H9 (cell line): ENCODE measurements around the gene MYO1D. TPM values are rescaled to one million over a fixed set of nuclear protein-coding genes. Genes with fewer than 3 reads are reported as not detected.

ENCODE experiments used
- DNase-seq: peaks from one replicate; pipeline ENCODE4 v3.0.0-alpha.2; 2017
- H2AFZ ChIP-seq: one replicate; pipeline ENCODE4 v1.6.1; 2013; ENCODE audit warnings: mild to moderate bottlenecking, low read length, control low read depth, moderate library complexity
- H2AK5ac ChIP-seq: 2 replicates; pipeline ENCODE4 v1.6.1; 2013; ENCODE audit warnings: low read length, control low read depth, mixed read lengths; ENCODE audit not compliant: insufficient read length
- H2BK120ac ChIP-seq: one replicate; pipeline ENCODE4 v1.6.1; 2013; ENCODE audit warnings: low read depth, mild to moderate bottlenecking, low read length, control low read depth, inconsistent platforms; ENCODE audit not compliant: poor library complexity, severe bottlenecking
- H2BK12ac ChIP-seq: 2 replicates; pipeline ENCODE4 v1.6.1; 2013; ENCODE audit warnings: low read length, control low read depth, mixed read lengths, low read depth; ENCODE audit not compliant: insufficient read length
- H2BK15ac ChIP-seq: 2 replicates; pipeline ENCODE4 v1.6.1; 2013; ENCODE audit warnings: low read depth, low read length, control low read depth
- H2BK20ac ChIP-seq: one replicate; pipeline ENCODE4 v1.6.1; 2013; ENCODE audit warnings: low read depth, mild to moderate bottlenecking, low read length, control low read depth, inconsistent platforms; ENCODE audit not compliant: poor library complexity, severe bottlenecking
- H2BK5ac ChIP-seq: 2 replicates; pipeline ENCODE4 v1.6.1; 2013; ENCODE audit warnings: low read length, control low read depth, mixed read lengths; ENCODE audit not compliant: insufficient read length
- H3K14ac ChIP-seq: 2 replicates; pipeline ENCODE4 v1.6.1; 2013; ENCODE audit warnings: low read length, control low read depth; ENCODE audit not compliant: insufficient read depth
- H3K18ac ChIP-seq: 2 replicates; pipeline ENCODE4 v1.6.1; 2013; ENCODE audit warnings: low read depth, mild to moderate bottlenecking, mixed read lengths, low read length, control low read depth; ENCODE audit not compliant: insufficient read length
- H3K23ac ChIP-seq: 2 replicates; pipeline ENCODE4 v1.6.1; 2013; ENCODE audit warnings: low read length, control low read depth, mixed read lengths, low read depth; ENCODE audit not compliant: insufficient read length
- H3K23me2 ChIP-seq: 2 replicates; pipeline ENCODE4 v1.6.1; 2013; ENCODE audit warnings: low read depth, mild to moderate bottlenecking, mixed read lengths, low read length, control low read depth; ENCODE audit not compliant: insufficient read length, poor library complexity, severe bottlenecking
- H3K27ac ChIP-seq: 2 replicates; pipeline ENCODE4 v1.5.1; 2013; ENCODE audit warnings: low read length, control low read depth, mixed read lengths, low read depth; ENCODE audit not compliant: insufficient read length
- H3K27me3 ChIP-seq: 2 replicates; pipeline ENCODE4 v1.6.1; 2013; ENCODE audit warnings: low read length, control low read depth, inconsistent platforms; ENCODE audit not compliant: insufficient read depth
- H3K4ac ChIP-seq: 2 replicates; pipeline ENCODE4 v1.6.1; 2013; ENCODE audit warnings: low read depth, mild to moderate bottlenecking, control low read depth, inconsistent platforms, low read length, moderate library complexity
- H3K4me1 ChIP-seq: 2 replicates; pipeline ENCODE4 v1.6.1; 2013; ENCODE audit warnings: low read length, control low read depth, inconsistent platforms; ENCODE audit not compliant: insufficient read depth
- H3K4me2 ChIP-seq: 2 replicates; pipeline ENCODE4 v1.6.1; 2013; ENCODE audit warnings: low read length, control low read depth, mixed read lengths; ENCODE audit not compliant: insufficient read length, insufficient read depth
- H3K56ac ChIP-seq: 2 replicates; pipeline ENCODE4 v1.6.1; 2013; ENCODE audit warnings: low read depth, mild to moderate bottlenecking, mixed read lengths, low read length, control low read depth; ENCODE audit not compliant: insufficient read length
- H3K79me1 ChIP-seq: 2 replicates; pipeline ENCODE4 v1.6.1; 2013; ENCODE audit warnings: low read depth, mild to moderate bottlenecking, moderate library complexity, low read length, control low read depth, inconsistent platforms; ENCODE audit not compliant: insufficient read depth, poor library complexity, severe bottlenecking
- H3K79me2 ChIP-seq: 2 replicates; pipeline ENCODE4 v1.6.1; 2013; ENCODE audit warnings: low read length, control low read depth, inconsistent platforms; ENCODE audit not compliant: insufficient read depth
- H3K9ac ChIP-seq: 2 replicates; pipeline ENCODE4 v1.6.1; 2013; ENCODE audit warnings: low read length, control low read depth, mixed read lengths; ENCODE audit not compliant: insufficient read length; ENCODE audit errors: extremely low read depth
- H3K9me3 ChIP-seq: one replicate; pipeline ENCODE4 v1.6.1; 2013; ENCODE audit warnings: low read depth, low read length, inconsistent platforms; ENCODE audit not compliant: control insufficient read depth
- H3T11ph ChIP-seq: one replicate; pipeline ENCODE4 v1.6.1; 2013; ENCODE audit warnings: mild to moderate bottlenecking, low read length, control low read depth, inconsistent platforms
- H4K20me1 ChIP-seq: one replicate; pipeline ENCODE4 v1.6.1; 2013; ENCODE audit not compliant: control insufficient read depth, insufficient read length, insufficient read depth
- H4K5ac ChIP-seq: 2 replicates; pipeline ENCODE4 v1.6.1; 2013; ENCODE audit warnings: low read depth, mild to moderate bottlenecking, mixed read lengths, low read length, control low read depth; ENCODE audit not compliant: insufficient read length
- H4K8ac ChIP-seq: replicated peaks from 2 replicates; pipeline ENCODE4 v1.6.1; 2013; ENCODE audit warnings: low read length, control low read depth, mixed read lengths, low read depth; ENCODE audit not compliant: insufficient read length
- H4K91ac ChIP-seq: 2 replicates; pipeline ENCODE4 v1.6.1; 2013; ENCODE audit warnings: low read depth, mild to moderate bottlenecking, moderate library complexity, mixed read lengths, low read length, control low read depth; ENCODE audit not compliant: insufficient read length
- H3K27ac Mint-ChIP-seq, 3 experiments: 2 replicates in 2 of 3; 3 replicates in 1 of 3; pipeline ENCODE4 v1.8.0; 2020 to 2021; ENCODE audit warnings: mixed read lengths in 3 of 3, mild to moderate bottlenecking in 1 of 3, moderate library complexity in 1 of 3
- H3K27me3 Mint-ChIP-seq: 2 replicates; pipeline ENCODE4 v1.8.0; 2021; ENCODE audit warnings: low read depth, mild to moderate bottlenecking, moderate library complexity, mixed read lengths
- H3K36me3 Mint-ChIP-seq, 3 experiments: 2 replicates in 2 of 3; 3 replicates in 1 of 3; pipeline ENCODE4 v1.8.0; 2020 to 2021; ENCODE audit warnings: low read depth in 3 of 3, mixed read lengths in 3 of 3; ENCODE audit not compliant: insufficient read depth in 1 of 3
- H3K4me1 Mint-ChIP-seq, 2 experiments: 2 replicates each; pipeline ENCODE4 v1.8.0; 2020; ENCODE audit warnings: mixed read lengths in 2 of 2
- H3K4me3 Mint-ChIP-seq, 2 experiments: 2 replicates in 1 of 2; 3 replicates in 1 of 2; pipeline ENCODE4 v1.8.0; 2020 to 2021; ENCODE audit warnings: mild to moderate bottlenecking in 2 of 2, mixed read lengths in 2 of 2, moderate library complexity in 1 of 2
- H3K9me3 Mint-ChIP-seq, 2 experiments: 2 replicates in 1 of 2; 3 replicates in 1 of 2; pipeline ENCODE4 v1.8.0; 2020; ENCODE audit warnings: mild to moderate bottlenecking in 2 of 2, mixed read lengths in 2 of 2, moderate library complexity in 1 of 2
- CTCF ChIP-seq: fragments of 200-600 bp; sonication (generic); conservative IDR thresholded peaks from 3 replicates; pipeline ENCODE4 v1.8.0; 2021; ENCODE audit warnings: antibody characterized with exemption, mild to moderate bottlenecking
- WGBS: extraction: QIAGEN DNeasy Blood & Tissue Kit; methylation state at CpG from one replicate; pipeline ENCODE4 v1.1.7; 2013; ENCODE audit warnings: missing lambda C conversion rate, low lambda C conversion rate, mixed read lengths; ENCODE audit not compliant: insufficient read length; ENCODE audit errors: extremely low coverage; 5-methylcytosine and 5-hydroxymethylcytosine counted together
- total RNA-seq: library from RNA; stranded (reverse); gene quantifications from 2 replicates; pipeline ENCODE4 v1.2.1, GENCODE V29; 2021

Gene MYO1D
- total RNA-seq, 1 experiment from 2014 or later = 19.0 TPM

- Histone ChIP-seq H3K56ac (no peak overlapping the region), H4K20me1 (no peaks in the 10 kb centered on the region), H2BK20ac (no peak overlapping the region), H3K23ac (no peak overlapping the region), H3K79me1 (no peaks in the 10 kb centered on the region), H4K8ac (no peak overlapping the region), H3K23me2 (no peaks in the 10 kb centered on the region), H2BK12ac (no peak overlapping the region), H3K4ac (no peak overlapping the region), H3K4me1 (no peaks in the 10 kb centered on the region), H3K14ac (no peak overlapping the region), H3T11ph (no peak overlapping the region), H2AFZ (no peak overlapping the region), H2AK5ac (no peak overlapping the region), H3K18ac (no peak overlapping the region), H2BK15ac (no peak overlapping the region), H3K9ac (no peak overlapping the region), H4K91ac (no peak overlapping the region), H2BK5ac (no peak overlapping the region), H3K27ac (no peak overlapping the region), H3K79me2 (no peaks in the 10 kb centered on the region), H3K4me2 (no peak overlapping the region), H3K9me3 (no peaks in the 10 kb centered on the region), H3K27me3 (no peaks in the 10 kb centered on the region), H2BK120ac (no peak overlapping the region), H4K5ac (no peak overlapping the region)
- no CpG with 5 or more reads among the region's 3 CpGs for WGBS
- H3K4me3 Mint-ChIP-seq = no peak overlapping the region
- DNase-seq = no peak
- no peak overlapping the region for H3K27ac Mint-ChIP-seq
- H3K36me3 Mint-ChIP-seq = no peaks in the 10 kb centered on the region
- H3K9me3 Mint-ChIP-seq = no peaks in the 10 kb centered on the region
- no peak for TF ChIP-seq CTCF
- peaks cover 2 to 4% of the 10 kb centered on the region in 2 experiments; a peak in 1 of 4 replicates for H3K4me1 Mint-ChIP-seq
- H3K27me3 Mint-ChIP-seq = no peaks in the 10 kb centered on the region; the same call in 1 of the 2 replicates
These were observed 52.6 kb downstream of the MYO1D start for GRCh38 chr17:32824334-32824733.
